Endometrium (tissue), 2 donors: ENCODE measurements around the gene SPRR1B.
"Not testable (repeated sequence)": the region's sequence is repeated elsewhere in the genome, so short reads cannot be mapped to it uniquely, and the experiment has no call there.

Experiments used
- FAIRE-seq: peaks from 2 replicates; lab custom pipeline; 2012; peaks lifted over from hg19 to GRCh38; lab: Jason Lieb, UNC
- donor health status: control.
- donor health status: control.

Gene SPRR1B

GRCh38 chr1:153040950-153041631 is 10.1 kb downstream of the SPRR1B start, which contains the start of gene SPRR2D:
TSS of gene SPRR2D (minus strand) at chr1:153041120. CDS start at chr1:153040346, 774 bp downstream.
- no peak for FAIRE-seq

GRCh38 chr1:153049211-153049610 is 18.2 kb downstream of the SPRR1B start:
- FAIRE-seq, result no peak

- not testable (repeated sequence) for FAIRE-seq
Measured at GRCh38 chr1:153056111-153056510, 25.1 kb downstream of the SPRR1B start.

- FAIRE-seq, result no peak
Measured at GRCh38 chr1:153057375-153057774, 26.4 kb downstream of the SPRR1B start, which contains the start of gene SPRR2A. TSS of gene SPRR2A (minus strand) at chr1:153057512. CDS start at chr1:153056735, 777 bp downstream.

- no peak for FAIRE-seq
Measured at GRCh38 chr1:153058154-153058553, 27.2 kb downstream of the SPRR1B start.

- FAIRE-seq, result no peak
Measured at GRCh38 chr1:153058826-153059784, 28.1 kb downstream of the SPRR1B start.

- no peak for FAIRE-seq
Measured at GRCh38 chr1:153070243-153070642, 39.2 kb downstream of the SPRR1B start.

- FAIRE-seq, result no peak
Measured at GRCh38 chr1:153071511-153071910, 40.5 kb downstream of the SPRR1B start, which contains the start of gene SPRR2B. TSS of gene SPRR2B (minus strand) at chr1:153071611. CDS start at chr1:153070839, 772 bp downstream.

- FAIRE-seq, result no peak
Measured at GRCh38 chr1:153072806-153073726, 42.1 kb downstream of the SPRR1B start.

- FAIRE-seq, result no peak
Measured at GRCh38 chr1:153081736-153082135, 50.7 kb downstream of the SPRR1B start.
